SKM-1 (cell line): ENCODE measurements around the gene NEU4.
"Not testable (repeated sequence)": the region's sequence is repeated elsewhere in the genome, so short reads cannot be mapped to it uniquely, and the experiment has no call there.

ENCODE experiments used
- DNase-seq: peaks from one replicate; lab custom pipeline; 2025; ENCODE audit not compliant: unreplicated experiment; lab: John Stamatoyannopoulos, UW

The NEU4 gene

DNA sequence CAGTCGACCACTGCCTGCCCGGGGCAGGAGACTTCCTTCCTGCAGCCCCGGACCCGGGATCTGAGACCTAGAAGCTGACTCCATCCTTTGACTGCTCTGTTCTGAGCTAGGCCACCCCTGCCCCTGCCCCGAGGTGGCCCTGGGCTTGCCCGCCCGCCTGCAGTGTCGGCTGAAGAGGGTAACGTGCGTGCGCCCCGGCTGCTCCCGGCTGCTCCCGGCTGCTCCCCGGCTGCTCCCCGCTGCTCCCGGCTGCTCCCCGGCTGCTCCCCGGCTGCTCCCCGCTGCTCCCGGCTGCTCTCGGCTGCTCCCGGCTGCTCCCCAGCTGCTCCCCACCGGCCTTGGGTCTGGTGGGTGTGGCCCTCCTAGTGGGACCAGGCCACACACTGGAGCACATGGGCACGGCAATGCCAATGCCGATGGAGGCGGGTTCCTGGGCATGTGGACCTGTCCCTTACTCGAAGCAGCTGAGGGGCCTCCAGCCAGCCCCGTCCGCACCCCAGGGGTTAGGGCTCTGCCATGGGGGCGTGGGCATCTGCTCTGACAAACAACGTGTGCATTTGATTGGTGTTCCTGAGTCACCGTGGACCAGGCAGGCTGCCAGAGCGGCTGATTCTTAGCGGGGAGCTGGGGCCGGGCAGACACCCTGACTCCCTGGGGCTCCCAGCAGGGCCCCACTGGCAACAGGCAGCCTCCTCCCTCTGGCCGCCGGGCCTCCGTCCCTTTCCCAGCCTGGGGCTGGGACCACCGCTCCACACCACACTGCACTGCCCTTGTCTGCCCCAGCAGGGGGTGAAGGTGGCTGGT, 34.4 kb upstream of the NEU4 start:
- no peak for DNase-seq

DNA sequence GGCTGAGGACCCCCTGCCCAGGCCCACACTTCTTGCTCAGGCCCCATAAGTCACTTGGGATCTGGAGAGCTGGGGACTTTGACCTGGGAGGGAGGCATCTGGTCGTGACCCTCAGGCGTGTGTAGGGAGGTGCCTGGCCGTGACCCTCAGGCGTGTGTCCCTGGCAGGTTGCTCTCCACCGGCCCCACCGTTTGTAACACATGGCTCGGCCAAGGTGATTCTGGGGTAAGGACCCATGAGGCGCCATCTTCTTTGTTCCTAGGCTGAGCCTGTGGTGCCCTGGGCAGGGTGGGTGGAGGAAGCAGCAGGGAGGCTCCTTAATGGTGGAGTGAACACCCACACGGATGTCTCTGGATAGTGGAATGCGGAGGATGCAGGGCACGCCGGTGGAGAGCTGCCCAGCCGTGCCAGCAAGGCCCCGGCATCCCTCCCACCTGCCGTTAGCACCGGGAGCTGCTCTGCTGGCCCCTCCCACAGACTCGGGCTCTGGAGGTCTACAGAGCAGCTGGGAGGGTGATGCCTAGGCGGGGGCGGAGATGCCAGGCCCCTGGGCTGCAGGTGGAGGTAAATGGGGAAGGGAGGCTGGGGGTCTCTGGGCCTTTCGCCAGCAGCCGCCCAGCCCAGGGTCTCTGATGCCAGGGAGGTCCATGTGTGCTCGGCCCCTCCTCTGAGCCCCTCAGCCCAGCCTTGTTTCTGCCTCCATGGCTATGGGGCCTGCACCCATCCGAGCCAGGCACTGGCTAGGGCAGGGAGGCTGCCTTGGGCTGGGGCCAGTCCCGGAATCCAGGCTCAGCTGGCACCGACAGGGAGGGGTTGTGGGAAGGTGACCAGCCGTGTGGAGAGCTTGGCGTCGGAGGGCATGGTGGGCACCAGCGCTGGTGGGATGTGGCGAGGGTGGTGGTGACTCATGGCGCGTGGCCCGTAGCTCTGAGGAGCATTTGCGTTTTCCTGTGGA, 33.5 kb upstream of the NEU4 start:
- DNase-seq, result no peak

DNA sequence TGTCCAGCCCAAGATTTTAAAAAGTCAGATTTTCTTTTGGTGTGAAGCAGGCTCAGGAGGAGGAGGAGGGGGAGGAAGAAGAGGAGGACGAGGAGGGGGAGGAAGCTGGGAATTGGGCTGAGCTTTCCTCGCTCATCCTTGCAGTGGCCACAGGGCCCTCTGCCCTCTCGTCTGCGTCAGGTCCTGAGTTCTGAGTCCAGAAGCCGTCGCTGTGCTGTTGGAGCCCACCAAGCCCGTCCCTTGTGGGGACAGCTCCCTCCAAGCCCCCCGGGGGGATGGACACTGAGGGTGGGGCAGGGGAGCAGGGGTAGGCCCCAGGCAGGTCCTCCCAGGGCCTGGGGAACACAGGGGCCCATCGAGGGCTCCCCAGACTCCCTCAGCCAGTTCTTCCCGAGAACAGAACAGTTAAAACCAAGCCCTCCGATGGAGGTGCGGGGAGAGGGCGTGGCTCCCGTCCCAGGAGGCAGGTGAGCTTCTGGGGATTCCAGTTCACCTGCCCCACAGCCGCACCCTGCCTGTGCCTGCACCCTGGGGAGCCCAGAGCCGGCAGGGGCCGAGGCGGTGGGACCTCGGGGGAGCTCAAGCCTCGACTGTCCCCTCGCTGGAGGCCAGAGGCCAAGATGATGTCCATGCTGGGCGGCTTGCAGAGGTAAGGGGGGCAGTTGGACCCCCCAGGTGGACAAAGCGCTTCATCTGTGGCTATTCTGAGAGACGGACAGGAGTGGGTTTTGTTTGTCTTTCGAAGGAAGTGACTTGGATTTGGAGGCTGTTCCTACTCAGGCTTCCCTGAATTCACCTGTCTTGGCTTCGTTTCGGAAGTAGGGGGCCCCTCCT, 32.4 kb upstream of the NEU4 start, which contains the start of gene GAL3ST2:
Gene GAL3ST2, plus strand, starts transcription at position 487 of the 834 bp plus-strand sequence. Its CDS starts 134 bp downstream, at position 621.
- no peak for DNase-seq

DNA sequence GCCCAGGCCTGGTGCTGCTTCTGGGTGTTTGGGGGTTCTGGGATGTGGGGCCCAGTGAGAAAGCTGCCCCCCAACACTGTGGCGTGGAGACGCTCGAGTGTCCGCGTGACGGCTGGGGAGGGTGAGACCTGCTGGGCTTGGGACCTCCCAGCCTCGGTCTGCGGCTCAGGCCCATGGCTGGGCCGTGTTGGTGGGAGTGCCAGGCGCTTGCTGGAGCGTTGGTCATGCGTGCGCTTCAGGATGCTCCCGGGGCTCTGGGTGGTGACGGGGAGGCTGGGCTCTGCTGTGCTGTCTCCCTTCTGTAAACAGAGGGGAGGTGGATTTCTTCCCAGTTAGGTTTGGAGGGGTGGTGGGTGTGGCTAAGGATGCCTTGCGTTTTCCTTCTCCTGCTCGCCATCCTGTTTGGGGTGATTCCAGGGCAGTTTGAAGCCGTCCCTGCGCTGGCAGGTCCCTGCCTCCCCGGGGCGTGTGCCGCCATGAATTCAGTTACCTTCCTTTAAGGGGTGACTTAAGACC, 31.8 kb upstream of the NEU4 start:
- DNase-seq, result no peak

DNA sequence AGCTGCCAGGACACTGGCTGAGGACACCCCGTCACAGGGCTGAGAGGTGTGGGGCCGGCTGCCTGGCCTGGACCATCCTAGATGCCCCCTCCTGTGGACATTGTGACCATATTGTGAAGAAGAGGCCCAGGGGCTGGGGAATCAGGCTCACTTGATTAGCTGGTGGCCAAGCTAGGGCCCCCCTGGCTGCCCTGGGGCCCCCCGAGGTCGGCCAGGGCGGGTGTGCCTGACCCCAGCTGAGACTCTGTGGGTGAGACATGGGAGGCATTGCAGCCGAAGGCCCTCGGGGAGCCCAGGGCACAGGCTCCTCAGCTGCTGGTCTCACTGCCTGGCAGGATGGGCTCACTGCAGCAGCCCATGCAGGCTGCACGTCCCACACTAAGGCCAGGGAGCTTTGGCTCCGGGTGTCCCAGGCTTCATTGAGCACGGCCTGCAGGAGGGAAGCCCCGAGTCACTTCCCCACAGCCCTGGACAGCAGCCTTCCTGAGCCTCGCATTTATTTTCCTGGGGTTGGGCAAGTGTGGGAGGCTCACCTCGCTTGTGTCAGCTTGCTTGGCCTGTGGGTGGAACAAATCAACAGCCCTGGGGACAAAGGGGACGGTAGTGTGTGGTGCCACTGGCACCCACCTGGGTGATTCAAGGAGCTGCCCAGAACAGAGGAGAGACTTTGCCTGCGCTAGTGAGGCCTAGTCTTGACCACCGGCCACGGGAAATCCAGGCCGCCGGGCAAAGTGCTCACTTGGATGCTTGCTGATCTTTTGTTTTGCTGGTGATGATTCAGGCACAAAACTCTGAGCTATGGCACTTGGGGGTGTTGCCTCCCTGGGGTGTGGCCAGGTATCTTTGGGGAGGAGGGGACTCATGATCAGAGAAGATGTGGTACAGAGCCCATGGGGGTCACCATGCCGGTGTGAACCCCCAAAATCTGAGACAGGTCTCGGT, 31.0 kb upstream of the NEU4 start:
- no peak for DNase-seq

DNA sequence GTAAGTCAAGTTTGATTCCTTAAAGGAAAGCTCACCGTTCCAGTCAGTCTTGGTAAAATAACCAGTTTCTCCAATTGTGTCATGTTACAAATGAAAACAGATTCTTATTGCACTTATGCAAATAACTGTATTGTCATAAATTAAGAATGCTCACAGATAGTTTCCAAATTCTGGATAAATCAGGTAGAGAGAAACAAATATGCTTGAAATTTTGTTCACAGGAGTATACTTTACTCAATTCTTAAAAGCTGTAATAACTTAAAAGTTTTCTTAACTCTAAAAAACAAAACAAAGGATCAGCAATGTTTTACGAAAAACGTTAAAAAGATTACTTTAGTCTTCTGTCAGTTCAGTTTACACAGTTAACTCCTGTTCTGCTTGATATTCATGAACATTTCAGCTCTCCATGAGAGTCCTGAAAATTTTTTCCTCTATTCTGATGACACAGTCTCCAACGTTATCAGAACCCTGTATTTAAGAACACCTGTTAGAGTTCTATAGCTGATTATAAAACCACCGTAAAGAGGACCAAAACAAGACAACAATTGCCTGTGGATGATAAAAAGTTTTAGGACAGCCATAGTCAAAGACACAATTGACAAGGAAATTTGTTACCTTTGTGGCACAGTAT, 27.9 kb upstream of the NEU4 start:
- DNase-seq, result no peak

DNA sequence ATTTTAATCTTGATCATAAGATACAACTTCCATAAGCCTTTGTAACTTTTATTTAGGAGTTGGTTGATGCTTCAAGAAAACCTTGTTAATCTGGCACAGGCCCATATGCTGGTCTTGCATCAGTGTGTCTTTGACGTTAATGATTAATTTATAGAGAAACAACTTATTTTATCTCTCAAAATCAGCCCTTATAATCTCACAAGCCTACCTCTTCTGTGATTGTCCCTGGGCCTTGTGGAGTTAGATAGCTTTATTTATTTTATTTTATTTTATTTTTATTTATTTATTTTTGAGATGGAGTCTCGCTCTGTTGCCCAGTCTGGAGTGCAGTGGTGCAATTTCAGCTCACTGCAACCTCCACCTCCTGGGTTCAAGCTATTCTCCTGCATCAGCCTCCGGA, 26.9 kb upstream of the NEU4 start:
- DNase-seq, result not testable (repeated sequence)

DNA sequence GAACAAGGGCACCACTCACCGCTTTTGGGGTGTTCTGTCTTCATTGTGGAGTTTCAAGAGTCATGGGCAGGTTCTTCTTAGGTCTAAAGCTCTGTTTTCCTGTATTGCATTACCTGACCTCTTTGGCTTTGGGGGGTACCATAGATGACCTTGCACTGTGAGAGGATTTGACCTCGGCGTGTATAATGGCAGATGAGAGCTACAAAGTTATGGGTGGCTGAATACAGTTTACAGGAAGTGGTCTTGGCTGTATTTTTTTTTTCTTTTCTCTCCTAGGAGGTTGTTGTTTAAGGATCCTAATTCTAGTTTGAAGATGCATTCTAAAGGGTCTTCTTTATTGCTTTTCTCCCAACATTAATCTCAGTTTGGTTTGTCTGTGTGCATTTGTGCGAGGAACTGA, 20.9 kb upstream of the NEU4 start:
- no peak for DNase-seq

DNA sequence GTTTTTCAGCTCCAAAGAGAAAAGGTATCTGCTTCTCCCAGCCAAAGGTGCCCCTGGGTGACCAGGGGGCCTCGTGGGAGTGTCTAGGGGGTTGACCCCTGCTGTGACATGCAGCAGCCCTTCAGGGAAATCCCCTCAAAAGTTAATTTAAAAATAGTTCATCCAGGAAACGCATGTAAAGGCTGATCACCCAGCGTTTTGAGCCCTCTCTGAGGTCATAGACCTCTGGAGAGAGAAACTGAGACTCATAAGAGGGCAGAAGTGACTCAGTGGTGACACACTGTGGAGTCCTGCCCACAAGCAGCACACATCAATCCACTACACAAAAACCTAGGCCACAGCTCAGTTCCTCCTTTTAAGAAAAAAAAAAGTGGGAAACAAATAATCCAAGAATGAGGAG, 20.4 kb upstream of the NEU4 start:
- no peak for DNase-seq

DNA sequence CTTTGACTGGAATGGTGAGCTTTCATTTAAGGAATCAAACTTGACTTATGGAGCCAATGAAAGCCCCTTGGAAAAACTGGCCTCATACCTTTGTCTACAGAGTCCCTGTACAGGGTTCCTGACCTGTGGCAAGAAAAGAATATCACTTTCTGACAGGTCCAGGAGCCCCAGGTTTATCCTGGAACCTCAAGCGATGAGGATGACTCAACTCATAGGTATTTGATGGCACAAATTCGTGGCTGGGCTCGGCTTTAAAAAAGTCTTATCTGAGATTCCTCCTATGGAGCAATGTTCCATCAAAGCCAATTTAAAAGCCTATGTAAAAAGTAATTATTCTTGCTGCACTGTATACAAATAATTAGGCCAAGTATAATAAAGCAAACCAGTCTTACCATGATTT, 17.6 kb upstream of the NEU4 start:
- DNase-seq, result not testable (repeated sequence)

DNA sequence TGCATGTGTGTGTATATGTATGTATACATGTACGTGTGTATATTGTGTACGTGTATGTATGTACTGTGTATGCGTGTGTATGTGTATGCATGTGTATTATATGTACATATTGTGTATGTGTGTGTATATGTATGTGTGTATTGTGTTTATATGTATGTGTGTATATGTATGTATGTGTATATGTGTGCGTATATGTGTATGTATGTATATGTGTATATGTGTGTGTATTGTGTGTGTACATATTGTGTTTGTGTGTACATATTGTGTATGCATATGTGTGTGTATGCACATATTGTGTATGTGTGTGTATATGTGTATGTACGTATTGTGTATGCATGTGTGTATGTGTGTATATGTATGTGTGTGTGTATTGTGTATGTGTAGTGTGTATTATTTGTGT, 15.6 kb upstream of the NEU4 start:
- DNase-seq, result no peak

DNA sequence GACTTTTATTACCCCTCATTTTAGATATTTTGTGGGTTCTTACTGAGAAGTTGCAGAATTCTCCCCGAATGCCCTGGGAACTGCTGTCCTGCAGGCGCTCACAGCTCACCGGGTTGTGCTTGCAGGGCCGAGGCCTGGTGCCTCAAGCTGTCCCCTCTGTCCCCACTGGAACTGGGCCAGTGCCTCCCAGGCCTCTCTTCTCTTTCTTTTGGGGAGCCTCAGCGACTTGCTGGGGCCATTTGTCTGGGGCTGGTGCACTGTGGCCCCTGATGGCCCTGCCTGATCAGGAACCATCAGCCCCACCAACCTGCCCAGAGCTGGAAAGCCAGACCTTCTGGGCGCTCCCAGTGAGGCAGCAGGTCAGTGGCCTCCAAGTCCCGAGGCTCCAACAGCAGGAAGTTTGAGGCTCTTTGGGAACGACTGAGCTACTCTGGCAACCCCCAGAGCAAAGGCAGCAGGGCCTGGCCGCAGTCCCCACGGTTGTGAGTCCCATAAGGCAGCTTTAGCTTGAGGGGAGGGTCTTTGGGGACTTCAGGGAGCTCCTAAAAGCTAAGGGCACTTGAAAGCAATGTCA, 14.7 kb upstream of the NEU4 start:
- no peak for DNase-seq

DNA sequence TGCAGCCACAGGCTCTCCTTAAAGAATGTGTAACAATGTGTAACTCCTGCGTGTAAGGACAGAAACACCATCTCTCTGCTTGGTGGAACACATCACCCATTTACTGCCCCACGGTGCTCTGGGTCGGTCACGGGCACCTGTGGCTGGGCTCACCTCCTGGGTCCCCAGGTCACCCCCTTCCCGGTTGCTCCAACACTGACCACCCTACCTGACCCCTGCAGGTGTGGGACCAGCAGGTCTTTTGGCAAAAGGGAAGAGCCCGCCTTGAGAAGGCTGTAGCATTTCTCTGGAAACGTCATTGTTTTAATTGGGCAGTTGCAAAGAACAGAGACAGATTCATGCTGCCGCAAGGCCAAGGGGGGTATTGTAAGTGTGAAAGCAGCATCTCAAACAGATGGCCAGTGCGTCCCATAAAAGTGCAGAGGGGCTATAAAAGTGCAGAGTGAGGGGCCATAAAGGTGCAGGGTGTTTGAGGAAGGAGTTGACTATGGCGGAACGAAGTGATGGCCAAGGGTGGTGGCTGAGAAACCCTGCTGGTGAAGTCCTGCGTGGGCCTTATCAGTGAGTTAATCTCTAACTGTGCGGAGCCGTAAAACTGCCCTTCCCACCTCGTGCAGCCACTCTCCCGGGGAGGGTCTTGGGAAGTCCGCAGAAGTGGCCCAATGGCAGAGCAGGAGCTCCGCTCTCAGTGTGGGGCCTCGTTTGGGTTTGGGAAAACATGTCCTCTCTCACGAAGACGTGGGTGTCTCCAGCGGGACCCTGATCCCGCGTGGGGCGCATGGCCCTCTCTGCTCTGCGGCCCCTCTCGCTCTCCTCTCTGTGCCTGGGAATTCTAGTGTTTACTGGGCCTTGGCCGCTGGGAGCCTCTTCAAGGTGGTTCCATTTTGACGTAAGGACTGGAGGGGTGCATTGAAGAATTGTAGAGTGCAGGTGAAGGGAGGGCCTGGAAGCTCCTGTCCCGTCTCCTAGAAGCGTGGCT, 13.7 kb upstream of the NEU4 start:
- no peak for DNase-seq

DNA sequence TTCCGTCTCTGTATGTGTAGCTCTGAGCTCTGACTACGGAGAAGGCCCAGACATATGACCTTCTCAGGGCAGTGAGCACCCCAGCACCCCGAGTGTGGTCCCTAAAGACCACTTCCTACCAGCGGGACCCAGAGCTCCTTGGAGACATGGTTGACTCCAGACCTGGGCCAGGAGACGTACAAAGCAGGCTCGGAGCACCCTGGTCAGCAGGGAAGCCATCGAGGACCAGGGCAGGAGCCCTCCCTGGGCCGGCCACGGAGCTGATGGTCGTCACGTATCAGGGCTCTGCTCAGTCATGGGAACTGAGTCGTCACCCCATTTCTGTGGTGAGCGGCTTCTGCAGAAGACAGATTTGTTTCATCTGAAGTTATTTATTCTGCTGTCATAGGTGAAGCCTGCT, 12.8 kb upstream of the NEU4 start:
- no peak for DNase-seq

DNA sequence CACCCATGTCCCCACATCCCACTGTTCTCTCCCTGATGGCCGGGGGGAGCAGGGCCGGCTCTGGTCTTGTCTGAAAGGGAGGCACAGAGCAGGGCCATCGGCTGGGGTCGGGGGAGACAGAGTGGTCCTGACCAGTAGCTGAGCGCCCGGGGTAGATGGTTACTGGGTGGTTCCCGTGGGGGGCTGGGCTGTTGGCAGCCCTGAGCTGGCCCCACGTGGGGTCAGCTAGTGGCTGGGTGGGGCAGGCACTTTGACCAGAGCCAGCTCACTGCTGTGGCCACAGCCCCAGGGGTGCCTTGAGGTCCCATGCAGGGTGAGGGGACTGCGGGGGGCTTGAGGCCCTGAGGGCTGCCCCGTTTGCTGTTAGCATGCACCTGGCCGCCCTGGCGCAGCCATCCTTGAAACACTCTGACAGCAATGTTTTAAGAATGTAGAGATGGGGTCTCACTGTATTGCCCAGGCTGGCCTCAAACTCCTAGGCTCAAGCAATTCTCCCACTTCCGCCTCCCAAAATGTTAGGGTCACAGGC, 12.3 kb upstream of the NEU4 start:
- DNase-seq, result no peak

DNA sequence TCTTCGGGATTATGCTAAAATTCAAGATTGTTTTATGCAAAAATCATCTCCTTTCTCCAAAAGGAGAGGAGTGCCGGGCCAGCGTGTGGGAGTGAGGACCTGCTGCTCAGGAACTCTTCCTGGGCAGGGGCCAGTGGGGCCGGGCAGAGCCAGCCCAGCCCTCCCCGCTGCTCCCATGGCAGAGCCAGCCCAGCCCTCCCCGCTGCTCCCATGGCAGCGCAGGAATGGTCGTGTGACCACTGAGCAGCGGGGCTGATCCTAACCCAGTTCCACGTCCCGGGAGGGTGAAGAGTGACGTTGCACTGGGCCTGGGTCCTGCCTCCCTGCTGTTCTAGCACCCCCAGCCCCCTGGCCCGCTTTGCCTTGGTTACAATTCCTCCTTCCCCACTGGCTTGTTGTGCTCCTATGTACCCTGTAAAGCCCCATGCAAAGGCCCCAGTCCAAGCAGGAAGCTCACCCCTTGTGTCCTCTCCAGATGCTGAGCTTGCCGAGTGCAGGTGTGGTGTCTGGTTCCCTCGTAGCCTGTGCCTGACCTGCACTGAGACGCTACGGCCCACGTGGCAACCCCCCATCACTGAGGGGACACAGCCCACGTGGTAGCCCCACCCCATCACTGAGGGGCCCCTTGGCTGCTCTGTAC, 11.4 kb upstream of the NEU4 start:
- DNase-seq, result no peak

DNA sequence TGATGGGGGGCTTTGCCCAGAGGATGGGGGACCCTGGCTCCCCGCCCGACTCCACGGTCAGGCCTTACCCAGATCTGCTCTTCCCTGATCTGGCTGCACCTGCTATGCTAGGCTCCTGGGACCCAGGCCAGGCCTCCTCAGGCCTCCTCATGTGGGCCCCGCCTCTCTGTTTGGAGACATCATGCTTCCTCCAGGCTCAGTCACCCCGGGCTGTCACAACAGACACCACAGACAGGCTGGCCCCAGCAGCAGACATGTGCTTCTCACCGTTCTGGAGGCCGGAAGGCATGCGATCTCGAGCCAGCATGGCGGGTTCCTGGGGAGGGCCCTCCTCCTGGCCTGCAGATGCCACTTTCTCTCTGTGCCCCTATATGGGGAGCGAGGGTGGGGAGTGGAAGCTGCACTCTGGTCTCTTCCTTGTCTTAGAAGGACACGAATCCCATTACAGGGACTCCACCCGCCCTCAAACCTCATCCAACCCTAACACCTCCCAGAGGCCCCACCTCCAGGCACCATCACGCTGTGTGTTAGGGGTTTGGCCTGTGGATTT, 10.8 kb upstream of the NEU4 start:
- DNase-seq, result no peak
